Activated naive CD8-positive, alpha-beta T cell treated with anti-CD3 and anti-CD28 coated beads, Interleukin-2, amount 10 ng/mL, durations not matched to agents 7 days and 5 days (primary cell): ENCODE results near the gene ECHS1. TPM values are rescaled to one million over a fixed set of nuclear protein-coding genes. Genes with fewer than 3 reads are reported as not detected.

Source experiments
- ATAC-seq: fragments of 150-1000 bp; cut with Tn5 transposase; one replicate; pipeline ENCODE4 v1.10.0; 2021; ENCODE audit warnings: low read depth, moderate library complexity
- POLR2A ChIA-PET: fragments of 350-600 bp; sonication (Branson Sonifier 250); formaldehyde crosslinking; loops from one replicate; lab custom pipeline; 2021; ENCODE audit warnings: antibody characterized with exemption; lab: Charles Lee
- DNase-seq: peaks from one replicate; pipeline ENCODE4 v3.0.0; 2021
- H3K27ac Mint-ChIP-seq: one replicate; pipeline ENCODE4 v1.8.0; 2022; ENCODE audit warnings: mild to moderate bottlenecking, mixed read lengths
- H3K27me3 Mint-ChIP-seq: one replicate; pipeline ENCODE4 v1.8.0; 2022; ENCODE audit warnings: mild to moderate bottlenecking, moderate library complexity, mixed read lengths
- H3K36me3 Mint-ChIP-seq: one replicate; pipeline ENCODE4 v1.8.0; 2021; ENCODE audit warnings: mild to moderate bottlenecking, mixed read lengths
- H3K4me1 Mint-ChIP-seq: one replicate; pipeline ENCODE4 v1.8.0; 2021; ENCODE audit warnings: mixed read lengths
- H3K4me3 Mint-ChIP-seq: one replicate; pipeline ENCODE4 v1.8.0; 2022; ENCODE audit warnings: mild to moderate bottlenecking, moderate library complexity, mixed read lengths
- H3K9me3 Mint-ChIP-seq: one replicate; pipeline ENCODE4 v1.8.0; 2021; ENCODE audit warnings: mixed read lengths
- total RNA-seq, 2 experiments: library from RNA; stranded (reverse); gene quantifications; one replicate each; pipeline ENCODE4 v1.2.3, GENCODE V29; 2021

The ECHS1 gene
- total RNA-seq, 2 experiments from 2014 or later = 33.5 to 36.1 TPM

GRCh38 chr10:133356549-133357284, 16.4 kb downstream of the ECHS1 start:
- Mint-ChIP-seq H3K36me3 (no peaks in the 10 kb centered on the region), H3K4me1 (peaks cover 1% of the 10 kb centered on the region), H3K27ac (peak overlapping the region; percentile 56), H3K27me3 (no peaks in the 10 kb centered on the region), H3K4me3 (peak overlapping the region; percentile 69), H3K9me3 (no peaks in the 10 kb centered on the region)
- no peak for ATAC-seq
- DNase-seq = no peak
- POLR2A ChIA-PET = interaction anchor here (0.6 to 1.7 kb wide), 3 partner anchors 16 to 33 kb away, joined by 3 to 7 read pairs (median 4); partner anchors contain the start of genes CALY and ECHS1

GRCh38 chr10:133355991-133356390, 17.2 kb downstream of the ECHS1 start:
- POLR2A ChIA-PET = no interaction called here
- H3K4me1 Mint-ChIP-seq = peaks cover 1% of the 10 kb centered on the region
- H3K36me3 Mint-ChIP-seq = no peaks in the 10 kb centered on the region
- H3K27me3 Mint-ChIP-seq = no peaks in the 10 kb centered on the region
- ATAC-seq (no peak), DNase-seq (no peak)
- no peak overlapping the region for H3K27ac Mint-ChIP-seq
- no peaks in the 10 kb centered on the region for H3K9me3 Mint-ChIP-seq
- H3K4me3 Mint-ChIP-seq = peak overlapping the region; percentile 55

DNA sequence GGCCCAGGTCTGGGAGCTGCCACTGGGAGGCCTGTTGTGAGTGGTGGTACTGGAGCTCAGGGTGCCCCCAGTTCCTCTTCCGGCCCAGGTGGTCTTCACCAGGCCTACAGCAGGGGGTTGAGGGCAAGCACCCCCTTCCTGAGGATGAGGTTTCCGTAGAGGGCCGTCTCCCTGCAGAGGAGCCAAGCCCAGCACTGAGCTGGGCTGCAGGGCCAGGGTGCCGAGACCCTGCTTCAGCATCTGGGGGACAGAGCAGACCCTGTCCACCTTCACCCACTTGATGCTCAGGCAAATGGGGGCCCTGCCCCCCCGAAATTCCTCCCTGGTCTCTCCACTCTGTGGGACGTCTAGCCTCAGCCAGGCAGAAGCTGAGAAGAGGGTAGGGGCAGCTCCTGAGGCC, 17.9 kb downstream of the ECHS1 start:
- Mint-ChIP-seq H3K4me1 (peaks cover 1% of the 10 kb centered on the region), H3K36me3 (no peaks in the 10 kb centered on the region), H3K4me3 (no peak overlapping the region), H3K27me3 (no peaks in the 10 kb centered on the region), H3K9me3 (no peaks in the 10 kb centered on the region), H3K27ac (no peak overlapping the region)
- no peak for ATAC-seq
- POLR2A ChIA-PET = no interaction called here
- no peak for DNase-seq

- H3K27ac Mint-ChIP-seq = no peak overlapping the region
- no peaks in the 10 kb centered on the region for H3K36me3 Mint-ChIP-seq
- ATAC-seq (no peak), DNase-seq (no peak)
- no peaks in the 10 kb centered on the region for H3K9me3 Mint-ChIP-seq
- H3K4me1 Mint-ChIP-seq = no peaks in the 10 kb centered on the region
- H3K4me3 Mint-ChIP-seq = no peak overlapping the region
- no peaks in the 10 kb centered on the region for H3K27me3 Mint-ChIP-seq
- POLR2A ChIA-PET = no interaction called here
Measured at GRCh38 chr10:133354672-133355240, 18.4 kb downstream of the ECHS1 start.

GRCh38 chr10:133353988-133354605, 19.1 kb downstream of the ECHS1 start:
- Mint-ChIP-seq H3K4me1 (no peaks in the 10 kb centered on the region), H3K27me3 (no peaks in the 10 kb centered on the region), H3K36me3 (no peaks in the 10 kb centered on the region), H3K9me3 (no peaks in the 10 kb centered on the region), H3K4me3 (no peak overlapping the region), H3K27ac (no peak overlapping the region)
- ATAC-seq (no peak), DNase-seq (no peak)
- POLR2A ChIA-PET = interaction anchor here (1.2 kb wide), 1 partner anchor 36 kb away, joined by 3 read pairs; no protein-coding TSS in a partner anchor

DNA sequence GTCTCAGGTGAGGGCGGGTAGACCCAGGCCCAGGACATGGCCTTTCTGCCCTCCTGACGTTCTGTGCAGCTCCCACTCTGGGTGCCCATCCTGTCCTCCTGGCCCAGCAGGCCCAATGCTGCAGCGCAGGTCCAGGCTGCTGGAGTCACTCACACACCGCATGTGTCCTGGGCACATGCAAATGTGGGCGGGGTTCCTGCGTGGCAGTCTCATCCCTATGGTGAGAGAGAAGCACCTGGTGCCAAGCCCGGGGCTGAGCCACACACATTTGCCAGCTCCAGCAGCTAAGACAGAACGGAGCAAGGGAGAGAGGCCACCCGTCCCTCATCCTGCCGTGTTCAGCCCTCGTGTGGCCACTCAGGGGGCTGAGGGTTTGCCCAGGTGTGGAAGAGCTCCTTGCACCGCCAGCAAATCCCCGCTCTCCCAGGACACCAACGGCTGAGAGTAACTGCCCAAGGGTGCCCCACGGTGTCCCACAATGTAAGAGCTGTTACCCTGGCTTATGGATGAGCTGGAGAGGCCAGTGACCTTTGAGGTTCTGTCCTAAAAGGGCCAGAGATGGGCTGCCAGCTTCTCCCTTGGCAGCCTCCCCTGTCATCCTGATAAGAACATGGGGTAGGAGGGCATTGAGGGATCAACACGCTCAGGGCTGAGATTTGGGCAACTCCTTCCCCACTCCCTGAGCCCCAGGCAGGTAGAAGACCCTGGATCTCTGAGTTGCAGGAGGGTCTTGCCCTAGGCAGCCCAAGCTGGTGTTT, 19.8 kb downstream of the ECHS1 start:
- H3K36me3 Mint-ChIP-seq = no peaks in the 10 kb centered on the region
- no peak overlapping the region for H3K4me3 Mint-ChIP-seq
- no peaks in the 10 kb centered on the region for H3K27me3 Mint-ChIP-seq
- no peaks in the 10 kb centered on the region for H3K4me1 Mint-ChIP-seq
- POLR2A ChIA-PET = interaction anchor here (1.2 kb wide), 1 partner anchor 37 kb away, joined by 3 read pairs; no protein-coding TSS in a partner anchor
- no peaks in the 10 kb centered on the region for H3K9me3 Mint-ChIP-seq
- DNase-seq = no peak
- H3K27ac Mint-ChIP-seq = no peak overlapping the region
- ATAC-seq = no peak

DNA sequence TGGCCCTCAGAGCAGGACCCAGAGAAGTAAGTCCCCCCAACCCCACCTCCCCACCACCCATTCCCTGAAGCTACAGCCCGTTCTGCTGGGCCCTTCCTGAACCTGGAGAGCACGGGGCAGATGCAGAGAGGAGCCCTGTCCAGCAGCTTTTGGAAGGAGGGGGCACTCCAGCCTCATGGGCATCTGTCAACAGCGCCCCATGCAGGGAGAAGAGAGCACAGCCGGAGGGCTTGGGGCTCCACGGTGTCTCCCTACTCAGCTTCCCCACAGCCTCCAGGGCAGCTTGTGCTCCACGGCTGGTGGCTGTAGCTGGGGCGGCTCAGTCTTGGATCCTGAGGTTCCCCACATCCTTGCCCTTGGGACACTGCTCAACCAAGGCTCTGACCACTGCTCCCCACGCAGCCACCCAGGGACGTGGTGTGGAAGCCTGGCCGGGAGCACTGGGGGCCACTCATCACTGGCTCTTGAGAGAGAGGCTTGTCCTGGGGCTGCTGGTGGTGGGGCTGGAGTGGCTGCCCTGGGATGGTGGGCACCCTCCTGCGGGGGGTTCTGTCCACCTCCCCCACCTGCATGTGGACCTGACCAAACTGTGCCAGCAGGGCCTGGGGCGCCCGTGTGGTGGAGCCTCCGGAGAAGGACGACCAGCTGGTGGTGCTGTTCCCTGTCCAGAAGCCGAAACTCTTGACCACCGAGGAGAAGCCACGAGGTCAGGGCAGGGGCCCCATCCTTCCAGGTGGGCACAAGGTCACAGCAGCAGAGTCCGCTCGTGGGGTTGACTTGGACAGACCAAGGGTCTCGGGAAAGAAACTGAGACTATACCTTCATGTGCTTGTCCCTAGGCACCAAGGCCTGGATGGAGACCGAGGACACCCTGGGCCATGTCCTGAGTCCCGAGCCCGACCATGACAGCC, 21.5 kb downstream of the ECHS1 start:
- DNase-seq (no peak), ATAC-seq (no peak)
- Mint-ChIP-seq H3K27ac (no peak overlapping the region), H3K27me3 (no peaks in the 10 kb centered on the region), H3K4me3 (no peak overlapping the region), H3K4me1 (no peaks in the 10 kb centered on the region), H3K9me3 (no peaks in the 10 kb centered on the region), H3K36me3 (no peaks in the 10 kb centered on the region)
- POLR2A ChIA-PET = no interaction called here

GRCh38 chr10:133350950-133351329, 22.2 kb downstream of the ECHS1 start:
- no peaks in the 10 kb centered on the region for H3K9me3 Mint-ChIP-seq
- no peak for DNase-seq
- H3K4me1 Mint-ChIP-seq = no peaks in the 10 kb centered on the region
- H3K36me3 Mint-ChIP-seq = no peaks in the 10 kb centered on the region
- POLR2A ChIA-PET = no interaction called here
- H3K4me3 Mint-ChIP-seq = no peak overlapping the region
- H3K27ac Mint-ChIP-seq = no peak overlapping the region
- ATAC-seq = no peak
- peaks cover under 1% of the 10 kb centered on the region for H3K27me3 Mint-ChIP-seq

GRCh38 chr10:133350283-133350949, 22.7 kb downstream of the ECHS1 start:
- Mint-ChIP-seq H3K4me3 (no peak overlapping the region), H3K27me3 (peaks cover 5% of the 10 kb centered on the region), H3K27ac (no peak overlapping the region), H3K9me3 (no peaks in the 10 kb centered on the region), H3K36me3 (no peaks in the 10 kb centered on the region), H3K4me1 (no peaks in the 10 kb centered on the region)
- ATAC-seq = no peak
- POLR2A ChIA-PET = no interaction called here
- no peak for DNase-seq

GRCh38 chr10:133349577-133350011, 23.6 kb downstream of the ECHS1 start:
- Mint-ChIP-seq H3K36me3 (no peaks in the 10 kb centered on the region), H3K9me3 (no peaks in the 10 kb centered on the region), H3K4me1 (no peaks in the 10 kb centered on the region), H3K27ac (no peak overlapping the region), H3K27me3 (peaks cover 11% of the 10 kb centered on the region), H3K4me3 (no peak overlapping the region)
- POLR2A ChIA-PET = no interaction called here
- ATAC-seq (no peak), DNase-seq (peak; percentile 30)

DNA sequence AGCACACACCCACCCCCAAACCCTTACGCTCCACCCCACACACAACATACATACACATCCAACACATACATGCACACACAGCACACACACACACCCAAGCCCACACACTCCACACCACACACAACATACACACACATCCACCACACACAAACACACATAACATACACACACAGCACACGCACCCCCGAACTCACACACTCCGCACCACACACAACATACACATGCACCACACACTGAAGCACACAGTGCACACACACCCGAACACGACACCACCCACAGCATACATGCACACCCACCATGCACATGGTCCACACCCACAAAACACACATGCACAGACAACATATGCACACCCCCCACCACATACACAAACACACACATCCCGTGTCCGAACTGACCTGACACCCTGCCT, 24.0 kb downstream of the ECHS1 start:
- no peak for ATAC-seq

More for the DNA sequence above, 24.0 kb downstream of the ECHS1 start:
- no peaks in the 10 kb centered on the region for H3K9me3 Mint-ChIP-seq
- no peak overlapping the region for H3K4me3 Mint-ChIP-seq
- H3K27ac Mint-ChIP-seq = peak overlapping the region; percentile 4
- no peaks in the 10 kb centered on the region for H3K4me1 Mint-ChIP-seq
- POLR2A ChIA-PET = no interaction called here
- H3K27me3 Mint-ChIP-seq = peaks cover 12% of the 10 kb centered on the region
- DNase-seq = no peak
- H3K36me3 Mint-ChIP-seq = no peaks in the 10 kb centered on the region
